HG03460 (cell line): Measurements from ENCODE around the gene EZH1.

Experiments used
- ATAC-seq: cut with Tn5 transposase; IDR thresholded peaks from one replicate; pipeline ENCODE4 v1.9.1; 2021; ENCODE audit not compliant: unreplicated experiment

Gene EZH1

GRCh38 chr17:42684929-42685556 is 59.8 kb downstream of the EZH1 start:
- no peak for ATAC-seq

- no peak for ATAC-seq
These were observed 61.3 kb downstream of the EZH1 start for GRCh38 chr17:42683407-42684034.

GRCh38 chr17:42682722-42683403 is 62.0 kb downstream of the EZH1 start:
- no peak for ATAC-seq

DNA sequence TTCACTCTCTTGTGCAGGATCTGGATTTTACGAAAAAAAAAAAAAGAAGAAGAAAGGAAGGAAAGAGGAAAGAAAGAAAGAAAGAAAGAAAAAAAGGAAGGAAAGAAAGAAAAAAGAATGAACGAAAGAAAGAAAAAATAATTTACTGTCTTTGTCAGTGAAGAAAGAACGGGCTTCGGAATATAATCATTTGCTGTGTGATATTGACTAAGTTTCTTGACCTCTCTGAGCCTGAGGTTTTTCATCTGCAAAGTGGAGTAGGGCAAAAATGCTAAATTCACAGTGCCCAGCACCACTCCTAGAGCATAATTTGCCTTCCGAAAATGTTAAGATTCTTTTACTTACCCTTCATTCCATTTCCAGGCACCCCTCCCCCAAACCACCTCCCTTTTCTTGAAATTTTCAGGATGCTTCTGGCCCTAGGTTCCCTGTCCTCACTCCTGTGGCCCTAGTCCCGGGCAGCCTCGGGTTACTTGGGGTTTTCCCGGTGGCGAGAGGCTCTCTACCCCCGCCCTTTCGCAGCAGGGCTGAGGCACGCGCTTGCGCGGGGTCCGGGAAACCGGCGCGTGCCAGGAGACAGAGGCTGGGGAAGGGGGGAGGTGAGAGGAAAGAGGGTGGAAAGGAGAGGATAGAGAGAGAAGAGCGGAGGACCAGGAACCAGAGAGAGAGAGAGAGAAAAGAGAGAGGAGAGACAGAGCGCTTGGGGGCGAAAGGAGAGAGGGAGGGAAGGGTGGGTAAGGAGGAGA is 62.7 kb downstream of the EZH1 start, which contains the start of gene CNTNAP1:
CNTNAP1 (plus strand) TSS at position 556 of the 746 bp plus-strand sequence. CDS start 299 bp downstream, outside the sequence.
- no peak for ATAC-seq

GRCh38 chr17:42680331-42680808 is 64.5 kb downstream of the EZH1 start:
- ATAC-seq, result no peak

GRCh38 chr17:42679492-42680330 is 65.1 kb downstream of the EZH1 start:
- no peak for ATAC-seq

GRCh38 chr17:42678951-42679491 is 65.8 kb downstream of the EZH1 start:
- ATAC-seq, result no peak

- ATAC-seq, result peak; percentile 21
These were observed 66.7 kb downstream of the EZH1 start for GRCh38 chr17:42677921-42678781.

- peak; percentile 51 for ATAC-seq
These were observed 67.6 kb downstream of the EZH1 start for GRCh38 chr17:42677012-42677857.

GRCh38 chr17:42676424-42677011 is 68.3 kb downstream of the EZH1 start, which contains the start of gene PLEKHH3:
PLEKHH3 (minus strand) TSS chr17:42676994; CDS start chr17:42676563, 431 bp downstream.
- ATAC-seq, result no peak

DNA sequence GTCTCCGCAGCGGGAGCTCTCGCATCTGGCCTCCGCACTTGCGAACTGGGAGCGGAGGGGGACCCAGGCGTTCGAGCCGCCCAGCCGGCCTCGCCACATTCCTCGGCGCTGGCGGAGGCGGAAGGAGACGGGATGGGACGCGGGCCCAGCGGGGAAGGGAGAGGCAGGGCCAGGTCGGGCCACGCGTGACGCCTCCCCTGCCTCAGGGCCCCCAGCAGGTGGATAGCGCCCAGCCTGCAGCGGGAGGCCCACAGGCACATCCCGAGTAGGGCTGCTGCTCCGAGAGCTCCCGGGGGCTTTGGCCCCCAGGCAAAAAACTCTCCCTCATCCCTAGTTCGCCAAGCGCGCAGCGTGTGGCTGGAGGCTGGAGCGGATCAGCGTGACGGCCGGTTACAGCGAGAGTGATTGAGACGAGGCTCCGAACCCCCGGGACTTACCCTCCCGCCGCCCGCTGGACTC is 68.8 kb downstream of the EZH1 start:
- no peak for ATAC-seq

DNA sequence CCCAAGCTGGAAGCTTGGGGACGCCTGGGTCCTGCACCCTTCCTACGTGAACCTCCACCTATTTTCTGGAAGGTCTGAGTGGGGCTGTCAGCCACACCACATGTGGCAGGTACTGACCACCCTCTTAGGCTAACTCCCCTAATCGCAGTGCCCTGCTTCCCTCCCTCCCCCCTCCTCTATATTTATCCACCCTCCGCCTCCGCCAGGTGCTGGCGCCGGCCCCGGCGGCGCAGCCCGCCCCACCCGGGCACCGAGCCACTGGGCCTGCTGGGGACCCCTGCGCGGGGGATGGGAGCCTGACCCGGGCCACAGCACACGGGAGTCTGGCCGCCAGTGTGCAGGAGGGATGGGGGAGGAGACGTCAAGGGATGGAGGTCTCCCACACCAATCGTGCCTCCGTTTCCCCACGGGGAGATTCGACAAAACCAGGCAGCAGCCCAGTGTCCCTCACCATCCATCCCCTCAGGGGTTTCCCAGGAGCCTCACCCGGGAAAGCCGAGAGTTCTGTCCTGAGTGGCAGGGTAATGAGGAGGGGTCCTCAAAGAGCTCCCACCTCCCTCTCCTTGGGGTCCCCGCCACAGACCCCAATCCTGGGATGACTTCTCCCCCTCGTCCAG is 69.4 kb downstream of the EZH1 start:
- ATAC-seq, result no peak

- no peak for ATAC-seq
These were observed 70.0 kb downstream of the EZH1 start for GRCh38 chr17:42674755-42675347.

- no peak for ATAC-seq
These were observed 70.7 kb downstream of the EZH1 start for GRCh38 chr17:42673885-42674754.

- no peak for ATAC-seq
These were observed 71.5 kb downstream of the EZH1 start for GRCh38 chr17:42673266-42673884.
